Mucosa of rectum (tissue), 2 donors: Measurements from ENCODE around the gene MT4.

ENCODE experiments used
- H3K27ac ChIP-seq, 2 donors: one replicate each; pipeline ENCODE4 v1.7.0; 2013; ENCODE audit warnings: inconsistent platforms in 2 of 2, low read depth in 2 of 2, low read length in 2 of 2
- H3K27me3 ChIP-seq, 2 donors: one replicate each; pipeline ENCODE4 v1.7.0; 2013; ENCODE audit warnings: low read length in 2 of 2; ENCODE audit not compliant: control insufficient read depth in 2 of 2, insufficient read depth in 2 of 2
- H3K36me3 ChIP-seq, 2 donors: one replicate each; pipeline ENCODE4 v1.7.0; 2013; ENCODE audit warnings: low read length in 2 of 2; ENCODE audit not compliant: control insufficient read depth in 2 of 2, insufficient read depth in 2 of 2
- H3K4me1 ChIP-seq, 2 donors: one replicate each; pipeline ENCODE4 v1.7.0; 2013; ENCODE audit warnings: low read length in 2 of 2, mild to moderate bottlenecking in 1 of 2; ENCODE audit not compliant: control insufficient read depth in 2 of 2, insufficient read depth in 2 of 2
- H3K4me3 ChIP-seq, 2 donors: one replicate each; pipeline ENCODE4 v1.7.0; 2013; ENCODE audit warnings: low read length in 2 of 2
- H3K9ac ChIP-seq, 2 donors: one replicate each; pipeline ENCODE4 v1.7.0; 2013; ENCODE audit warnings: low read length in 2 of 2, low read depth in 1 of 2, mild to moderate bottlenecking in 1 of 2
- H3K9me3 ChIP-seq, 2 donors: one replicate each; pipeline ENCODE4 v1.7.0; 2013; ENCODE audit warnings: low read length in 2 of 2; ENCODE audit not compliant: control insufficient read depth in 2 of 2
- donor health status: healthy.
- donor health status: Normal muscosa, but diverticular disease.

MT4 gene

DNA sequence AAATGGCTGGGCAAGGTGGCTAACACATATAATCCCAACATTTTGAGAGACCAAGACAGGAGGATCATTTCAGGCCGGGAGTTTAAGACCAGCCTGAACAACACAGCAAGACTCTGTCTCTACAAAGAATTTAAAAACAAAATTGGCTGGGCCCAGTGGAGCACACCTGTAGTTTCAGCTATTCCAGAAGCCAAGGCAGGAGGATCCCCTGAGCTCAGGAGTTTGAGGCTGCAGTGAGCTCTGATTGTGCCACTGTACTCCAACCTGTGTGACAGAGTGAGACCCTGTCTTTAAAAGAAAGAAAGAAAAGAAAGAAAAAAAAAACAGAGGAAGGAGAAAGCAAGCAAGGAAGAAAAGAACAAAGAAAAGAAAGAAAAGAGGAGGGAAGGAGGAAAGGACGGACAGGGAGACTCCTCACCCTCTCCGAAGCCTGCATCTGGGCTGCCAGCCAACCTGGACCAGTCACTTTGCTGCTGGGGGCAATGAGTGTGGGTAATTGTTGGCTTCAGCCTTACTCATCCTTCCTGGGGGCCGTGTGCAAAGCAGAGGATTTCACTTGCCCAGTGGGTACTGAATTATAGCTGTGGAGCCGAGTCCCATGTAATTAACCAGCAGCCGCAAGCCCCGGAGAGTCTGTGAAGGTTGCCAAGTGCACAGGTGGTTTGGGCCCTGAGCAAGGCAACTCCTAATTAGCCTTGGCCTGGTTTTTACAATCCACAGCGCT lies 6.7 kb upstream of the MT4 start:
- Histone ChIP-seq H3K9ac (no peak overlapping the region), H3K27me3 (peaks cover 0 to 3% of the 10 kb centered on the region in 2 donors), H3K27ac (no peak overlapping the region), H3K9me3 (no peaks in the 10 kb centered on the region), H3K4me1 (no peaks in the 10 kb centered on the region), H3K4me3 (no peak overlapping the region), H3K36me3 (no peaks in the 10 kb centered on the region)

DNA sequence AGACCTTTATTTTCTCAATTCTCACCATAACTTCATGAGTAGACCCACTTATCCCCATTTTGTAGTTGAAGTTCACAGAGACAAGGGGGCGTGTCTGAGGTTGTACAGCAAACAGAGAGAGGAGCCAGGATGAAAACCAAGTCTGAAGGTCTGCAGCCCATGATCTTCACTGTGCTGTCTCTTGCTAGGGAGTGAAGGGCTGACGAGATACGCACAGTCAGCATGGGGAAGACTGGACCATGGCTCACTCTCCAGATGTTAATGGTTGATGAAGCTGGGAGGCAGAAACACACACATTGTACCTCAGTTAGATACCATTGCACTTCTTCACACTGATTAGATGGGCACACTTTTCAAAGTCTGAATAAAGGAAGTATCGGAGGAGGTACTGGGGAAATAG lies 5.8 kb upstream of the MT4 start:
- Histone ChIP-seq H3K27ac (no peak overlapping the region), H3K9me3 (no peaks in the 10 kb centered on the region), H3K4me1 (no peaks in the 10 kb centered on the region), H3K27me3 (peaks cover 0 to 3% of the 10 kb centered on the region in 2 donors), H3K36me3 (no peaks in the 10 kb centered on the region), H3K9ac (no peak overlapping the region), H3K4me3 (no peak overlapping the region)

DNA sequence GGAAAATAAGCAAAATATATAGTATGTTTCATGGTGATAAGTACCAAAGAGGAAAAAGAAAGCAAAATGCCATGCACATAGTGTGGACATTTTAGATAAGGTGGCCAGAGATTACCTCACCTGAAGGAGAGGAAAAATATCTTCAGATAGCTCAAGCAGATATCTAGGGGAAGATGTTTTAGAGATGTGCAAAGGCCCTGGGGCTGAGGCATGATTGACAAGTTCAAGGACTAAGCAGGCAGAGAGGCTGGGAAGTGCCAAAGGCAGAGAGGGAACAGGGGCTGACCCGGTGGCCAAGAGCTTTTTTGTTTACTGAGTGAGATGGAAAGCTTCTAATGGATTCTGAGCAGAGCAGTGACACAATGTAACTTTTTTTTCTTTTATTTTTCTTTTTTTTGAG lies 4.4 kb upstream of the MT4 start:
- no peak overlapping the region for H3K9ac ChIP-seq
- H3K4me1 ChIP-seq, result no peaks in the 10 kb centered on the region
- no peak overlapping the region for H3K27ac ChIP-seq
- H3K36me3 ChIP-seq, result no peaks in the 10 kb centered on the region
- no peaks in the 10 kb centered on the region for H3K9me3 ChIP-seq
- H3K4me3 ChIP-seq, result no peak overlapping the region
- peaks cover 0 to 3% of the 10 kb centered on the region in 2 donors for H3K27me3 ChIP-seq

DNA sequence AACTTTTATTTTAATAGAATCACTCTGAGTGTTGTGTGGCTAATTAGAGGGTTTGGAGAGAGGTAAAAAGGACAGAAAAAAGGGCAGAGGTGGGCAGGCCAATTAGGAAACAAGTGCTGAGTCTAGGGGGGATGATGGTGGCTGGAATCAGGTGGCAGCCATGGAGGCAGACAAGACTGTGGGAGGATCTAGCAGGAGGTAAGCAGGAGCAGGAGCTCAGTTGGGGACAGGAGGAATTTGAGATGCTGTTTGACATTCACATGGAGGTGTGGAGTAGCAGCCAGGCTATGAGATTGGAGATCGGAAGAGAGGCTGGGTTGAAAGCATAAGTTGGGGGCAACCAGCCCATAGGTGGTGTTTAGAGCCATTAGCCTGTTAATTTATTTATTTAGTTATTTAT lies 3.7 kb upstream of the MT4 start:
- H3K9me3 ChIP-seq, result no peaks in the 10 kb centered on the region
- H3K36me3 ChIP-seq, result no peaks in the 10 kb centered on the region
- no peak overlapping the region for H3K27ac ChIP-seq
- H3K9ac ChIP-seq, result no peak overlapping the region
- peaks cover 0 to 3% of the 10 kb centered on the region in 2 donors for H3K27me3 ChIP-seq
- no peak overlapping the region for H3K4me3 ChIP-seq
- H3K4me1 ChIP-seq, result no peaks in the 10 kb centered on the region

DNA sequence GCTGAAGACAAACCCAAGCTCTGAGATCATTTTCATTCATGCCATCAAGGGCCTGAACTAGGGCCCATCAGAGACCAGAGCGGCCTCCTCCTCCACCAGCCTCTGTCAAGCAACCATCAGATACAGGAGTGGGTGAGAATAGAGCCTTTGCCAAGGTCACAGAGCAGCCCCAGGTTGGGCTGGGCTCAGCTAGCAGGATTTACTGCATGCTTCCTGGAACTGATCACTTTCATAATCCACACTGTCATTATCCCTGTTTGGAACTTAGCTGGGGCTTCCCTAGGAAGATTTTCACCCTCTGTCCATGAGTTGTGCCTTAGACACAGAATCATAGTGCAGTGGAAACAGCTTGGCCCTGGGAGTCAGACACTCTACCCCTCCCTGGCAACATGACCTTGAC lies 5.1 kb downstream of the MT4 start:
- no peak overlapping the region for H3K9ac ChIP-seq
- H3K27ac ChIP-seq, result no peak overlapping the region
- no peaks in the 10 kb centered on the region for H3K4me1 ChIP-seq
- H3K36me3 ChIP-seq, result no peaks in the 10 kb centered on the region
- H3K9me3 ChIP-seq, result peaks cover 0 to 3% of the 10 kb centered on the region in 2 donors
- no peaks in the 10 kb centered on the region for H3K27me3 ChIP-seq
- no peak overlapping the region for H3K4me3 ChIP-seq

DNA sequence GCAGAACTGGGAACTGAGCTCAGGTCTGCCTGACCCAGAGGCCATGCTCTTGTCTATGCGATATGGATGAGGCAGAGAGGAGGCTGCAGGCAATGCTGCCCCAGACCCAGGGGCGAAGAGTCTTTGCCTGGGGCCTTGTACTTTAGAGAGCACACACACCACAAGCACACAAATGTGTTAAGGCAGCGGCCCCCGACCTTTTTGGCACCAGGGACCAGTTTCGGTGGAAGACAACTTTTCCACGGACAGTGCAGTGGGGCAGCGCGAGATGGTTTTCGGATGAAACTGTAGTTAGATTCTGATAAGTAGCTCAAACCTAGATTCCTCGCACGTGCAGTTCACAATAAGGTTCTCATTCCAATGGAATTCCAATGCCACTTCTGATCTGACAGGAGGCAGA lies 6.7 kb downstream of the MT4 start:
- Histone ChIP-seq H3K9me3 (peaks cover 0 to 3% of the 10 kb centered on the region in 2 donors), H3K4me3 (no peak overlapping the region), H3K9ac (no peak overlapping the region), H3K36me3 (no peaks in the 10 kb centered on the region), H3K4me1 (no peaks in the 10 kb centered on the region), H3K27me3 (no peaks in the 10 kb centered on the region), H3K27ac (no peak overlapping the region)

DNA sequence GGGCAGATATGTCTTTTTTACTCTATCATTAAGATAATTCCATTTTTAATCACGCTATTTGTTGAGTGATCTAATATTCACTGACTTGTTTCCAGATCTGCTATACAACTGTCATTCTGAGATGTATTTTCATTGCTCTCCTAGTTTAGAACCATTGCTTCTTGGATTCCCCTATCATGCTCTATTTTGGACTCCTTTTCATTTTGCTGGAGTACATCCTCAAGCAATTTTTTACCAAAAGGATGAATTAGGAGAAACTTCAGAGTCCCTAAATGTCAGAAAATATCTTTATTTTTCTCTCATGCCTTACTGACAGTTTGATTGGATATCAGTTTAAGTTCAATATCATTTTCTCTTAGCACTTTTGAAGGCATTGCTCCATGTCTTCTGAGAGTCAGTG lies 9.8 kb downstream of the MT4 start:
- Histone ChIP-seq H3K36me3 (no peaks in the 10 kb centered on the region), H3K4me3 (no peak overlapping the region), H3K9ac (no peak overlapping the region), H3K4me1 (no peaks in the 10 kb centered on the region), H3K27me3 (no peaks in the 10 kb centered on the region), H3K9me3 (peaks cover 0 to 3% of the 10 kb centered on the region in 2 donors), H3K27ac (no peak overlapping the region)

DNA sequence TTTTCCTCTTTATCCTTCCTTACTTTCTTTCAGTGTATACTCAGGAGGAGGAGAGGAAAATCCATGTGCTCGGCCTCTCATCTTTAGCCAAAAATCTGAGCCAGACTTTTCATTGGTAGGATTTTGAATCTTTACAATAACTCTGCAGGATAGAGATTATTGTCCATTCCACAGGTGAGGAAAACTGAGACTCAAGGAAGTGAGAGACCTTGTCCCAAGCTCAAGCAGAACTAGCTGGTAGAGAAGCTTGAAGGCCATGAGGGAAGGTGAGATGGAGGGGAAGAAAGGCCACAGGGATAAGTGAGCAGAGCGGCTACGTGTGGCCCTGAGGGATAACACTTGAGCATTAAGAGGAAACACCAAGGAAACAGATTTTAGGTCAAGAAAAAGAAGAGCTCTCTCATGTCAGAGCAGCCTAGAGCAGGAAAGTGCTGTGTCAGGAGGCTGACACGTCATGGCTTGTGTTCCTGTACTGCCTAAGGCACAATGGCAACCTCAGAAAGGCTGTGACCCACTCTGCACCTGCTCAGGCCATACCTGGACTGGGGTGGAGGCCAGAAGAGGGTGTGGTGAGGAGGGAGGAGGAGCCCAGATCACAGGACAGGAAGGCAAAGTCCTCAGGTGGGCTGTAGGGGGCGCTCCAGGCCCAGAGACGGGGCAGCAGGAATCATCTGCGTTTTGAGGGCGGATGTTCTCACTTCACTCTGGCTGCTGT lies 11.9 kb downstream of the MT4 start:
- Histone ChIP-seq H3K4me3 (no peak overlapping the region), H3K27ac (no peak overlapping the region), H3K36me3 (no peaks in the 10 kb centered on the region), H3K9me3 (peaks cover 0 to 3% of the 10 kb centered on the region in 2 donors), H3K4me1 (no peaks in the 10 kb centered on the region), H3K27me3 (no peaks in the 10 kb centered on the region), H3K9ac (peak overlapping the region in 1 of 2 donors; percentile 1)

DNA sequence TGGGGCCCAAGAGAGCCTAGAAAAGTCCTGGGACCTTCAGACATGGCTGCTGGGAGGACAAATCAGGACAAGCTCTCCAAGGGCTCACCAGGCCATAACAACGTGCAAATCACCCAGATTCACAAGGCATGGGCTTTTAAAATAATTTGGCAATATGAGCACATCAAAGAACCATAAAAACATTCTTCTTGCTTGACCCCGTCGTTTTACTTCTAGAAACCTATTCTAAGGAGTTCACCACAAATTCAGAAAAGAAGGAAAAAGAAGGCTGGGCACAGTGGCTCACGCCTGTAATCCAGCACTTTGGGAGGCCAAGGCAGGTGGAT lies 12.4 kb downstream of the MT4 start:
- Histone ChIP-seq H3K4me1 (no peaks in the 10 kb centered on the region), H3K4me3 (no peak overlapping the region), H3K36me3 (no peaks in the 10 kb centered on the region), H3K9me3 (peaks cover 0 to 3% of the 10 kb centered on the region in 2 donors), H3K27ac (no peak overlapping the region), H3K9ac (no peak overlapping the region), H3K27me3 (no peaks in the 10 kb centered on the region)

DNA sequence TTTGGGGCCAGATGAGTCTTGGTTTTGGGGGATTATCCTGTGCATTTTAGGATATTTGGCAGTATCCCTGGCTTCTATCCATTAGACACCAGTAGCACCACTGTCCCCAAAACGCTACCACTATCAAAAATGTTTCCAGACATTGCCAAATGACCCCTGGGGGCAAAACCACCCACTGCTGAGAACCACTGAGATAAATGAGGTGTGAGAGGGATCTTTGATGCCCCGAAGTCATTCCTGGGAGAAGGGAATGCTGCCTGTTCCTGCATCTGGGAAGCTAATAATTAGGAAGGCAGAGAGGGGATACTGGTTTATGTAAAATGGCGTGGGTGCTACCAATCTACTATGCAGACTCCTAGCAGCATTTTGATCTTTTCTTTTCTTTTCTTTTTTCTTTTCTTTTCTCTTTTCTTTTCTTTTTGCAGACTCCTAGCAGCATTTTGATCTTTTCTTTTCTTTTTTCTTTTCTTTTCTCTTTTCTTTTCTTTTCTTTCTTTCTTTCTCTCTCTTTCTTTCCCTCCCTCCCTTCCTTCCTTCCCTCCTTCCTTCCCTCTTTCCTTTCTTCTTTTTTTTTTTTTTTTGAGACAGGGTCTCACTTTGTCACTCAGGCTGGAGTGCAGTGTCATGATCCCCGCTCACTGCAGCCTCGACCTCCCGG lies 15.6 kb downstream of the MT4 start:
- Histone ChIP-seq H3K4me3 (no peak overlapping the region), H3K36me3 (no peaks in the 10 kb centered on the region), H3K9ac (no peak overlapping the region)

More for the DNA sequence above, 15.6 kb downstream of the MT4 start:
- H3K4me1 ChIP-seq, result no peaks in the 10 kb centered on the region
- H3K27me3 ChIP-seq, result no peaks in the 10 kb centered on the region
- H3K9me3 ChIP-seq, result no peaks in the 10 kb centered on the region
- H3K27ac ChIP-seq, result no peak overlapping the region
